ENCODE data around the gene UBE2C.

UBE2C gene

DNA sequence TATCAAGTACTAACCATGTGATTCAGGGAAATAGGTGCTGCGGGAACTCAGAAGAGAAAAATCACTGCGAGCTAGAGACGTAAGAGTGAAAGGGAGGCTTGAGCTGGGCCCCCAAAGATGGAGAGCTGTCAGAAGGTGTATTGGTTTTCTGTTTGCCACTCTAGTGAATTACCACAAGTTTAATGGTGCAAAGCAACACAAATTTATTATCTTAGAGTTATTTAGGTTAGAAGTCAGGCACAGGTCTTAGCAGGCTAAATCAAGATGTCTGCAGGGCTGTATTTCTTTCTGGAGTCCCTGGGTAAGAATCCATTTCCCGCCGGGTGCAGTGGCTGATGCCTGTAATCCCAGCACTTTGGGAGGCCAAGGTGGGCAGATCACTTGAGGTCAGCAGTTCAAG lies 47.5 kb downstream of the UBE2C start:
- DNase-seq (ENCODE audit: low read depth in 2 of 2) = no peak

DNA sequence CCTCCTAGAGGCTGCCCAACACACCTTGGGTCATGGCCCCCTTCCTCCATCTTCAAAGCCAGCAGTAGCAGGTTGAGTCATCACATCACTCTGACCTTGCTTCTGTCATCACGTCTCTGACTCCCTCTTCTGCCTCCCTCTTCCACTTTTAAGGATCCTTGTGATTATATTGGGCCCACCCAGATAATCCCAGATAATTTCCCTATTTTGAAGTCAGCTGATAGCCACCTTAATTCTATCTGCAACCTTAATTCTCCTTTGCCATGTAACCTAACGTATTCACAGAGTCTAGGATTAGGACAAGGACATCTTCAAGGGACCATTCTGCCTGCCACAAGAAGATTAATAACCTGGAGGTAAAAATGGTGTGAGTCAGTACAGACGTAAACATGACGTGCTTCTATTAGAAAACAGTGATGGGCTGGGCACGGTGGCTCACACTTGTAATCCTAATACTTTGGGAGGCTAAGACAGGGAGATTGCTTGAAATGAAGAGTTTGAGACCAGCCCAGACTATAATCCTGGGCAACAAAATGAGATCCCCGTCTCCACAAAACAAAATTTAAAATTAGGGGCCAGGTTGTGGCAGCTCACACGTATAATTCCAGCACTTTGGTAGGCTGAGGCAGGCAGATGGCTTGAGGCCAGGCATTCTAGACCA lies 48.2 kb downstream of the UBE2C start:
- DNase-seq (ENCODE audit: low read depth in 2 of 2) = no peak

DNA sequence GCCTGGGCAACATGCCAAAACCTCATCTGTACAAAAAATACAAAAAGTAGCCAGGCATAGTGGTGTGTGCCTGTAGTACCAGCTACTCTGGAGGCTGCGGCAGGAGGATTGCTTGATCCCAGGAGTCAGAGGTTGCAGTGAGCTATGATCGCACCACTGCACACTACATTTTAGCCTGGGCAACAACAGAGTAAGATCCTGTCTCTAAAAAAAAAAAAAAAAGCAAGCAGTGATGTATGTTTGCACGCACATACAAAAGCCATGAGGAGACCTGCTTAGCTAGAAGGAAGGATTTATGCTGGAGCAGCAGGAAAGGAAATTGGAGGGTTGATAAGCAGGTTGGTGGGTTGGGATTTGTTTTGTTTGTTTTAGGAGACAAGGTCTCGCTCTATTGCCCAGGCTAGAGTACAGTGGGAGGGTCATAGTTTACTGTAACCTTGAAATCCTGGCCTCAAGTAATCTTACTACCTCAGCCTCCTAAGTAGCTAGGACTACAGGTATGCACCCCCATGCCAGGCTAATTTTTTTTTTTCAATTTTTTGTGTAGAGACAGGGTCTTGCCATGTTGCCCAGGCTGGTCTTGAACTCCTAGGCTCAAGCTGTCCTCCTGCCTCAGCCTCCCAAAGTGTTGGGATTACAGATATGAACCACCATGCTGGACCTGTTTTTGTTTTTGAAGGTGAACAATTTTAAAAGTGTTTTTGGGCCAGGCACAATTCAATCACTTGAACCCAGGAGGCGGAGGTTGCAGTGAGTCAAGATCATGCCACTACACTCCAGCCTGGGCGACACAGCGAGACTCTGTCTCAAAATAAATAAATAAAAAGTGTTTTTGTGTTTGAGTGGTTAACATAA lies 49.0 kb downstream of the UBE2C start:
- DNase-seq (ENCODE audit: low read depth in 2 of 2) = no peak

DNA sequence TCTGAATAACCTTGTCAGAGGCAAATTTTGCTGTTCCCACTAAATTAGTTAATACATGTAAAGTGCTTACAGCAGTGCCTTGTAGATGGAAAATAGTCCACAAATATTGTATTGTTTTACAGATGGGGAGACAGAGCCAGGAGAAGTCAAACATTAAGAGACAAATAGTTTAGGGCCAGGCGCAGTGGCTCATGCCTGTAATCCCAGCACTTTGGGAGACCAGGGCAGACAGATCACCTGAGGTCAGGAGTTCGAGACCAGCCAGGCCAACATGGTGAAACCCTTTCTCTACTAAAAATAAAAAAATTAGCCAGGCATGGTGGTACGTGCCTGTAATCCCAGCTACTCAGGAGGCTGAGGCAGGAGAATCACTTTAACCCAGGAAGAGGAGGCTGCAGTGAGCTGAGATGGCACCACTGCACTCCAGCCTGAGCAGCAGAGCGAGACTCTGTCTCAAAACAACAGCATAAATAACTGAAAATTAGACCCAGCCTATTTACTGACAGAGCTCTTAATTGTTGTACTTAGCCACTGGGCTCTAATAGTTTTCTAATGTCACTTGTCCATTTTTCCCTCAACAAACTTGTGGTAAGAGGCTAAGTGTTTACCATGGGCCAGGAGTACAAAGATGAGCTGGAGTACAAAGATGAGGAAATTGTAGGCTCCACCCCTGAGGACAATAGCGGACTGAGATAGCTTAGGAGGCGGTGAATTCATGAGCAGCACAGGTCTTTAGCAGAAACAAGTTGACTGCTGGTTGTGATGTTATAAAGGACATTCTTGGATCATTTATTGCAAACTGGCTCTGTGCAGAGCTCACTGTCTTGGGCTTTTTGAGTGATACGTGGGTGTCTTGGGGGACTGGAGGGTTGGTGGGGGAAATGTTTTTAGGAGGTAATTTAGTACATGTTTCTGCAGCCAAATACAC lies 51.4 kb downstream of the UBE2C start:
- no peak for DNase-seq (ENCODE audit: low read depth in 2 of 2)

- no peak for DNase-seq (ENCODE audit: low read depth in 2 of 2)
Observed at GRCh38 chr20:45866454-45866853, 54.0 kb downstream of the UBE2C start.

All from activated CD8-positive, alpha-beta memory T cell treated with anti-CD3 and anti-CD28 coated beads for 4 hours (primary cell).